AG04450 (cell line): ENCODE measurements around the gene BSN. TPM values are rescaled to one million over a fixed set of nuclear protein-coding genes. Genes with fewer than 3 reads are reported as not detected.
A peak's percentile ranks its signal among the peaks of the same experiment; 100 is the strongest.

ENCODE experiments used
- CTCF ChIA-PET: fragments of 300-600, 350-600 bp; formaldehyde crosslinking; extraction: SDS; loops from one replicate; lab custom pipeline; 2022; ENCODE audit warnings: antibody characterized with exemption, inconsistent platforms; lab: Charles Lee
- POLR2A ChIA-PET: fragments of 350-600 bp; formaldehyde crosslinking; extraction: SDS; loops from one replicate; lab custom pipeline; 2021; ENCODE audit warnings: antibody characterized with exemption, inconsistent platforms; lab: Yijun Ruan, JAX
- DNase-seq: peaks from one replicate; pipeline ENCODE4 v3.0.0-alpha.2; 2011; ENCODE audit warnings: low read depth, low spot score
- H3K27ac ChIP-seq: one replicate; pipeline ENCODE4 v1.5.1; 2012; ENCODE audit warnings: low read depth, low read length, control low read depth
- H3K27me3 ChIP-seq: one replicate; pipeline ENCODE4 v1.6.0; 2012; ENCODE audit warnings: low read length; ENCODE audit not compliant: control insufficient read depth, insufficient read depth
- H3K4me3 ChIP-seq: 2 replicates; pipeline ENCODE4 v1.5.1; 2011; ENCODE audit warnings: mild to moderate bottlenecking, low read depth, low read length, control low read depth
- H3K9me3 ChIP-seq: 2 replicates; pipeline ENCODE4 v1.5.1; 2012; ENCODE audit warnings: low read length; ENCODE audit not compliant: control insufficient read depth, insufficient read depth
- CTCF ChIP-seq: IDR thresholded peaks from 2 replicates; pipeline ENCODE4 v1.5.1; 2011; ENCODE audit warnings: low read depth, low read length, control low read depth, inconsistent platforms
- polyA plus RNA-seq: library from polyadenylated mRNA; depleted of rRNA; stranded (reverse); fragments of >200 nt; gene quantifications from 2 replicates; pipeline ENCODE4 v1.2.3, GENCODE V29; 2011

BSN gene
- polyA plus RNA-seq, 1 experiment, result not detected

- POLR2A ChIA-PET, result no interaction called here
- no peak overlapping the region for H3K27ac ChIP-seq
- no peak overlapping the region for H3K4me3 ChIP-seq
- TF ChIP-seq CTCF, result no peak
- H3K27me3 ChIP-seq, result peaks cover 9% of the 10 kb centered on the region
- DNase-seq, result no peak
- no peaks in the 10 kb centered on the region for H3K9me3 ChIP-seq
- CTCF ChIA-PET, result no interaction called here
These were observed 9.5 kb downstream of the BSN start for GRCh38 chr3:49563766-49564165.

- Histone ChIP-seq H3K27ac (no peak overlapping the region), H3K4me3 (no peak overlapping the region), H3K9me3 (no peaks in the 10 kb centered on the region), H3K27me3 (peaks cover 20% of the 10 kb centered on the region)
- ChIA-PET POLR2A (no interaction called here), CTCF (interaction anchor here (0.7 to 1.3 kb wide), 2 partner anchors 105 to 106 kb away, joined by 4 read pairs; no protein-coding TSS in a partner anchor)
- no peak for DNase-seq
- TF ChIP-seq CTCF, result peak; percentile 26
These were observed 12.0 kb downstream of the BSN start for GRCh38 chr3:49566312-49566711.

GRCh38 chr3:49567406-49567805 lies 13.1 kb downstream of the BSN start:
- Histone ChIP-seq H3K27ac (no peak overlapping the region), H3K9me3 (no peaks in the 10 kb centered on the region), H3K4me3 (no peak overlapping the region), H3K27me3 (peaks cover 24% of the 10 kb centered on the region)
- ChIA-PET POLR2A (no interaction called here), CTCF (interaction anchor here (0.6 to 1.3 kb wide), 4 partner anchors 46 to 296 kb away, joined by 4 to 5 read pairs (median 4); no protein-coding TSS in a partner anchor)
- DNase-seq, result no peak
- no peak for TF ChIP-seq CTCF

GRCh38 chr3:49568965-49569364 lies 14.7 kb downstream of the BSN start:
- POLR2A ChIA-PET, result no interaction called here
- TF ChIP-seq CTCF, result no peak
- H3K27ac ChIP-seq, result no peak overlapping the region
- H3K9me3 ChIP-seq, result no peaks in the 10 kb centered on the region
- no peak overlapping the region for H3K4me3 ChIP-seq
- CTCF ChIA-PET, result interaction anchor here (1.6 kb wide), 1 partner anchor 29 kb away, joined by 5 read pairs; no protein-coding TSS in a partner anchor
- DNase-seq, result no peak
- H3K27me3 ChIP-seq, result peaks cover 30% of the 10 kb centered on the region

- ChIA-PET POLR2A (interaction anchor here (0.6 kb wide), 1 partner anchor 161 kb away, joined by 3 read pairs; no protein-coding TSS in a partner anchor), CTCF (no interaction called here)
- no peak for TF ChIP-seq CTCF
- Histone ChIP-seq H3K27ac (no peak overlapping the region), H3K4me3 (no peak overlapping the region), H3K9me3 (no peaks in the 10 kb centered on the region), H3K27me3 (peaks cover 30% of the 10 kb centered on the region)
- no peak for DNase-seq
These were observed 15.9 kb downstream of the BSN start for GRCh38 chr3:49570028-49570654.
